Keratinocyte (primary cell): ENCODE data around the gene CIBAR2. TPM values are rescaled to one million over a fixed set of nuclear protein-coding genes. Genes with fewer than 3 reads are reported as not detected.

Experiments used
- DNase-seq: peaks from one replicate; pipeline ENCODE4 v3.0.0-alpha.2; 2011; ENCODE audit warnings: low read depth, missing footprints, low spot score
- FAIRE-seq: peaks from 2 replicates; lab custom pipeline; 2011; peaks lifted over from hg19 to GRCh38; lab: Jason Lieb, UNC
- H2AFZ ChIP-seq: 2 replicates; pipeline ENCODE4 v1.6.0; 2012; ENCODE audit warnings: low read length, control low read depth, inconsistent platforms; ENCODE audit not compliant: control insufficient read depth
- H3K27ac ChIP-seq: 2 replicates; pipeline ENCODE4 v1.5.1; 2011; ENCODE audit warnings: low read length; ENCODE audit not compliant: control insufficient read depth, insufficient read depth
- H3K27me3 ChIP-seq: 3 replicates; pipeline ENCODE4 v1.6.0; 2011; ENCODE audit warnings: low read length; ENCODE audit not compliant: control insufficient read depth, insufficient read depth; ENCODE audit errors: extremely low read depth
- H3K36me3 ChIP-seq, 2 experiments: 2 replicates in 1 of 2; 3 replicates in 1 of 2; pipeline ENCODE4 v1.5.1; 2011; ENCODE audit warnings: low read length in 2 of 2, mild to moderate bottlenecking in 1 of 2; ENCODE audit not compliant: control insufficient read depth in 2 of 2, insufficient read depth in 2 of 2; ENCODE audit errors: extremely low read depth in 1 of 2
- H3K4me1 ChIP-seq: 3 replicates; pipeline ENCODE4 v1.5.1; 2011; ENCODE audit warnings: low read length; ENCODE audit not compliant: control insufficient read depth, insufficient read depth; ENCODE audit errors: extremely low read depth
- H3K4me2 ChIP-seq: 3 replicates; pipeline ENCODE4 v1.6.0; 2011; ENCODE audit warnings: low read depth, low read length; ENCODE audit not compliant: control insufficient read depth, insufficient read depth; ENCODE audit errors: extremely low read depth
- H3K4me3 ChIP-seq, 3 experiments: fragments of 200-600 bp in 1 of 3; sonication (generic) in 1 of 3; 2 replicates in 2 of 3; 3 replicates in 1 of 3; pipeline ENCODE4 v1.5.1; 2011 to 2016; ENCODE audit warnings: low read length in 3 of 3, mild to moderate bottlenecking in 3 of 3, control low read depth in 2 of 3, inconsistent platforms in 1 of 3, low read depth in 1 of 3, mixed read lengths in 1 of 3, mixed run types in 1 of 3, moderate library complexity in 1 of 3; ENCODE audit not compliant: control insufficient read depth in 2 of 3, insufficient read depth in 2 of 3; ENCODE audit errors: extremely low read depth in 1 of 3
- H3K79me2 ChIP-seq: 2 replicates; pipeline ENCODE4 v1.6.0; 2012; ENCODE audit warnings: low read length; ENCODE audit not compliant: control insufficient read depth, insufficient read depth
- H3K9ac ChIP-seq: 3 replicates; pipeline ENCODE4 v1.6.0; 2011; ENCODE audit warnings: low read length; ENCODE audit not compliant: control insufficient read depth, insufficient read depth; ENCODE audit errors: extremely low read depth
- H3K9me1 ChIP-seq: 3 replicates; pipeline ENCODE4 v1.6.0; 2011; ENCODE audit warnings: low read length; ENCODE audit not compliant: control insufficient read depth, insufficient read depth; ENCODE audit errors: extremely low read depth
- H3K9me3 ChIP-seq: 2 replicates; pipeline ENCODE4 v1.5.1; 2012; ENCODE audit warnings: low read depth, low read length; ENCODE audit not compliant: control insufficient read depth
- H4K20me1 ChIP-seq: 3 replicates; pipeline ENCODE4 v1.6.0; 2011; ENCODE audit warnings: low read length; ENCODE audit not compliant: control insufficient read depth, insufficient read depth; ENCODE audit errors: extremely low read depth
- EZH2 ChIP-seq: IDR thresholded peaks from one replicate; pipeline ENCODE4 v1.6.1; 2012; ENCODE audit warnings: inconsistent platforms, mild to moderate bottlenecking, low read length, moderate library complexity
- dilution Hi-C: fragments of 300-500 bp; cut with MboI; formaldehyde crosslinking; loops from one replicate; pipeline ENCODE4 v1.7.0; 2020; ENCODE audit warnings: low sequenced_read_pairs; ENCODE audit not compliant: extremely low pct_ligation_motif_present
- polyA plus RNA-seq, 5 experiments: library from polyadenylated mRNA; depleted of rRNA in 3 of 5; stranded (reverse) in 3 of 5; stranded (forward) in 1 of 5; unstranded in 1 of 5; fragments of >200 nt; gene quantifications; 1 replicate in 1 of 5; 2 replicates in 3 of 5; 3 replicates in 1 of 5; pipeline versions ENCODE4 v1.2.1 to v1.2.3, GENCODE V29; 2011 to 2012; ENCODE audit warnings: missing spikeins in 2 of 5, low read depth in 1 of 5, low replicate concordance in 1 of 5
- TF ChIP-seq, protein P1 (sequence below), 3 experiments: IDR thresholded peaks in 1 of 3; conservative IDR thresholded peaks in 1 of 3; optimal IDR thresholded peaks in 1 of 3; 2 replicates in 2 of 3; 3 replicates in 1 of 3; pipeline versions ENCODE3 to v1.5.1; 2011; ENCODE audit warnings: low read length in 3 of 3, mild to moderate bottlenecking in 3 of 3, moderate library complexity in 2 of 3, control low read depth in 1 of 3, inconsistent platforms in 1 of 3; ENCODE audit not compliant: insufficient read depth in 2 of 3; ENCODE audit errors: extremely low read depth in 1 of 3

The CIBAR2 gene
- polyA plus RNA-seq, 1 donor (not counting 4 experiments of a cell fraction or from before 2014, with no cell fraction given), result not detected

DNA sequence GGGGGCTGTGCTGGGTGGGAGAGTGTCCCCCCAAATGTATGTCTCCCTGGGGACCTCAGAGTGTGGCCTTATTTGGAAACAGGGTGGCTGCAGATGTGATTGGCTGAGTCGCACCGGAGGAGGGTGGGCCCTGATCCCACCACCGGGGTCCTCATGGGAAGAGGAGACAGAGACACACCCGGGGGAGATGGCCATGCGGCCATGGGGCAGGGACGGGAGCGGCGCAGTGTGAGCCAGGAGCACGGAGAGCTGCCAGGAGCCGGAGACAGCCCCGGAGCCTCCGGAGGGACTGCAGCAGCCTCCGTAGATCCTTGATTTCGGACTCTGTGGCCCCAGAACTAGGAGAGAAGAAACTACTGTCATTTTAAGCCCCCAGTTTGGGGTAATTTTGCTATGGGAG lies 1.6 kb upstream of the CIBAR2 start:
- Histone ChIP-seq H4K20me1 (no peaks in the 10 kb centered on the region), H3K79me2 (no peaks in the 10 kb centered on the region), H3K4me2 (no peak overlapping the region), H3K4me3 (no peak overlapping the region), H3K36me3 (no peaks in the 10 kb centered on the region), H3K9me3 (no peaks in the 10 kb centered on the region), H3K27me3 (no peaks in the 10 kb centered on the region), H3K4me1 (peaks cover 3% of the 10 kb centered on the region), H3K27ac (no peak overlapping the region), H3K9ac (no peak overlapping the region), H2AFZ (no peak overlapping the region), H3K9me1 (no peaks in the 10 kb centered on the region)
- DNase-seq (no peak), FAIRE-seq (no peak)
- TF ChIP-seq, protein P1, sequence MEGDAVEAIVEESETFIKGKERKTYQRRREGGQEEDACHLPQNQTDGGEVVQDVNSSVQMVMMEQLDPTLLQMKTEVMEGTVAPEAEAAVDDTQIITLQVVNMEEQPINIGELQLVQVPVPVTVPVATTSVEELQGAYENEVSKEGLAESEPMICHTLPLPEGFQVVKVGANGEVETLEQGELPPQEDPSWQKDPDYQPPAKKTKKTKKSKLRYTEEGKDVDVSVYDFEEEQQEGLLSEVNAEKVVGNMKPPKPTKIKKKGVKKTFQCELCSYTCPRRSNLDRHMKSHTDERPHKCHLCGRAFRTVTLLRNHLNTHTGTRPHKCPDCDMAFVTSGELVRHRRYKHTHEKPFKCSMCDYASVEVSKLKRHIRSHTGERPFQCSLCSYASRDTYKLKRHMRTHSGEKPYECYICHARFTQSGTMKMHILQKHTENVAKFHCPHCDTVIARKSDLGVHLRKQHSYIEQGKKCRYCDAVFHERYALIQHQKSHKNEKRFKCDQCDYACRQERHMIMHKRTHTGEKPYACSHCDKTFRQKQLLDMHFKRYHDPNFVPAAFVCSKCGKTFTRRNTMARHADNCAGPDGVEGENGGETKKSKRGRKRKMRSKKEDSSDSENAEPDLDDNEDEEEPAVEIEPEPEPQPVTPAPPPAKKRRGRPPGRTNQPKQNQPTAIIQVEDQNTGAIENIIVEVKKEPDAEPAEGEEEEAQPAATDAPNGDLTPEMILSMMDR (optimal IDR thresholded peaks at IDR 0.05 in 1 of 3, IDR thresholded peaks at IDR 0.05 in 1 of 3, conservative IDR thresholded peaks at IDR 0.05 in 1 of 3; ENCODE audit: extremely low read depth in 1 of 3, insufficient read depth in 2 of 3, low read length in 3 of 3), result no peak
- TF ChIP-seq EZH2, result no peak
- dilution Hi-C loops, result no loop called here

DNA sequence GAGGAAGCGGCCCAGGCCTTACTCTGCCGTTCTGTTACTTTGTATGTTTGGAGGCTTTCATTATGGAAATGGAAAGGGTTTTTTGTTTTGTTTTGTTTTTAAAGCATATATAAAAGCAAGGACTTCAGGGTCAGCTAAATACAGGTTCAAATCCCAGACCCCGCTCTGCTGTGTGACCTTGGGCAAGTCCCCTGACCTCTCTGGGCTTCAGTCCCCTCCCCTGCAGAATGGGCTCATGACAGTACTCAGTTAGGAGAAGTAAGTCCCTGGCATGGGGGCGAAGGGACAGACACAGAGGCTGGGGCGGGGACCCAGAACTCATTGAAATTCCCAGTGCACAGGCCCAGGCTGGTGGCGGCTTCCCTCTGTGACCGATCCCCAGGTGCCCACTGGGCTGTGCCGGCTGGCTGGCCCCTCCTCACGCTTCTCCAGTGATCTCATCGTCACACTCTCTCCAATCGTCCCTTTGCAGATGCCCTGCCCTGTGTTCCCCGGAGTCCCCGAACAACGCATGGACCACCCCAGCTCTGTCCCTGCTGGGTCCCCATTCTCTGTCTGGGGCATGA lies 979 bp upstream of the CIBAR2 start:
- Histone ChIP-seq H3K9me1 (no peaks in the 10 kb centered on the region), H2AFZ (no peak overlapping the region), H4K20me1 (no peaks in the 10 kb centered on the region), H3K4me3 (no peak overlapping the region), H3K27me3 (no peaks in the 10 kb centered on the region), H3K4me2 (no peak overlapping the region), H3K9ac (no peak overlapping the region), H3K36me3 (no peaks in the 10 kb centered on the region), H3K9me3 (no peaks in the 10 kb centered on the region), H3K4me1 (peaks cover 3% of the 10 kb centered on the region), H3K27ac (no peak overlapping the region), H3K79me2 (no peaks in the 10 kb centered on the region)
- FAIRE-seq, result no peak
- DNase-seq, result no peak
- TF ChIP-seq, protein P1 (optimal IDR thresholded peaks at IDR 0.05 in 1 of 3, IDR thresholded peaks at IDR 0.05 in 1 of 3, conservative IDR thresholded peaks at IDR 0.05 in 1 of 3; ENCODE audit: extremely low read depth in 1 of 3, insufficient read depth in 2 of 3, low read length in 3 of 3), result no peak
- TF ChIP-seq EZH2, result no peak
- dilution Hi-C loops, result no loop called here
